DMS79 treated with DMSO at 0.1 percent for 48 hours (cell line): ENCODE measurements around the gene KTI12.
"Not testable (repeated sequence)": the region's sequence is repeated elsewhere in the genome, so short reads cannot be mapped to it uniquely, and the experiment has no call there.

Source experiments
- DNase-seq: peaks from one replicate; lab custom pipeline; 2025; lab: John Stamatoyannopoulos, UW

KTI12 gene

DNA sequence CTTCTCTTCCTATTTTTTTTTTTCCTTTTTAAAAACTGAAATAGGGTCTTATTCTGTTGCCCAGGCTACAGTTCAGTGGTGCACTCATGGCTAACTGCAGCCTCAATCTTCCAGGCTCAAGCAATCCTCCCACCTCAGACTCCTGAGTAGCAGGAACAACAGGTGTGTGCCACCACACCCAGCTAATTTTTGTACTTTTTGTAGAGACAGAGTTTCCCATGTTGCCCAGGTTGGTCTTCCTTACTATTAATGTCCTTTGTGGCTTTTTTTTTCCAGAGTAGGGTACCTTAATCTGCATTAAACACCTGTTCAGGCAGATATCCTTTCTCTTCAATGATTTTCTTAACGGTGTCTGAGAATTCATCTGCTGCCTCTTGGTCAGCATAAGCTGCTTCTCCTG, 4.3 kb upstream of the KTI12 start:
- no peak for DNase-seq

DNA sequence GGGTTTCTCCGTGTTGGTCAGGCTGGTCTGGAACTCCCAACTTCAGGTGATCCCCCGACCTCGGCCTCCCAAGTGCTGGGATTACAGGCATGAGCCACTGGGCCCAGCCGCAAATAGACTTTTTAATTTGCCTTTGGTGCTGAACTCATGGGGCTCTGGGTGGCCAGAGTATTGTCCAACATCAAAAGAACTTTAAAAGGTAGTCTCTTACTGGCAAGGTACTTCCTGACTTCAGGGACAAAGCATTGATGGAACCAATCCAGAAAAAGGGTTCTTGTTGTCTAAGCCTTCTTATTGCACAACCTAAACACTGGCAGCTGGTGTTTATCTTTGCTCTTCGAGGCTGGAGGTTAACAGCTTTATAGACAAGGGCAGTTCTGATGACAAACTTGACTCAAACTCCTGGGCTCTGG, 3.8 kb upstream of the KTI12 start:
- DNase-seq, result no peak

DNA sequence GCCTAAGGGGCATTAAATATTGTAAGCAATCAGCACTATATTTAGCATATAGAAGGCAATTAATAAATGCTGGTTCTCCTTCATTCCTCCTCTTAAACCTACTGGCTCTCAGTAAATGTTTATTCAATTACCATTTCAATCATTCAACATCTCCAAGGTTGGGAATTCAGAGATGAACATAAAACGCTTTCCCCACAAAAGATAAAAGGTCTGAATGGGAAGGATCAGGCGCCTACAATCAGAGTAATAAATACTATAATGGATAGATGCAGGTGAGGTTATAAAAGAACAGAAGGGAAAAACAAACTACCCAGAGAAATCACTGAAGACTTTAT, 407 bp upstream of the KTI12 start:
- DNase-seq, result no peak

DNA sequence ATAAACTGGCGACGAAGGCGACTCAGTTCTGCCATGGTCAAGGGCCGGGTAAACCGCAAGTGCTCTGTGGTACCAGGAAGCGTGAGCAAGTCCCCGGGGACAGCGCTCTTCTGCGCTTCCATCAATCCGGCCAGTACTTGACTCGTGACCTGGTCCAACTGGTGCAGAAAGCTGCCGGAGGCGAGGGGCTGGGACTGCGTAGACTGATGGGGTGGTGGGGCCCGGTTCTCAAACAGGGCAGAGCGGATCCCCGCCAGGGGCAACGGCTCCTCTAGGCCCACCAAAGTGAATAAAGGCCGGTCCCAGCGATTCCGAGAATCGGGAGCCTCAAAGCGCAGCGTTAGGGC, 852 bp downstream of the KTI12 start:
- DNase-seq, result peak; percentile 65

DNA sequence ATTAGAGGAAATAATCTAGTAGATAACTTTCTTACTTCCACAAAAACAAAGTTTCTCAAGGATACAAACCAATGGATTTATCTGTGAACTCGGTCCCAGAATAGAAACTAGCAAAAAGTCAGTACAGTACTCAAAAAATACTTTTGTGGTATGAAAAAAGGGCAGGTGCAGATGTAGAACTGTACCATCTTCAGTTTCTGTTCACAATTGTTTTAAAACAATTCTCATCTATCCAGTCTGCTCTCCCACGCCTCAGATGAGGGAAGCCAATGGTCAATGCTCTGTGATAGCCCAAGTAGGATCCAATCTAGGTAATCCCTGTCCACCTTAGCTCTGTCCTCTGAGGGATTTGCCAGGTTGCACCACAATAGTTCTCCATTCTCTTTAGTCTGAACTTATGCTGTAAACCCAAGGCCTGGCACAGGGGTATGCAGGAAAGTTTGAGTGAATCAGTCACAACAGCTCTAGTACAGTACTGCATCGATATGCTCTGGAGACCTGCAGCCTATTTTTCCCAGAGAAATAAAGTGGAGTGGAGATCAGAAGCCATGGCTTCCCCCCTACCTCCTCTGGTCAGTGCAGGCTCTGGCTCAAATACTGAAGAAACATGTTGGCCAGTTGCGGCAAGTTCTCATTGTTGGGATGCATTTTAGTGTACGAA, 1.4 kb downstream of the KTI12 start:
- peak; percentile 65 for DNase-seq

DNA sequence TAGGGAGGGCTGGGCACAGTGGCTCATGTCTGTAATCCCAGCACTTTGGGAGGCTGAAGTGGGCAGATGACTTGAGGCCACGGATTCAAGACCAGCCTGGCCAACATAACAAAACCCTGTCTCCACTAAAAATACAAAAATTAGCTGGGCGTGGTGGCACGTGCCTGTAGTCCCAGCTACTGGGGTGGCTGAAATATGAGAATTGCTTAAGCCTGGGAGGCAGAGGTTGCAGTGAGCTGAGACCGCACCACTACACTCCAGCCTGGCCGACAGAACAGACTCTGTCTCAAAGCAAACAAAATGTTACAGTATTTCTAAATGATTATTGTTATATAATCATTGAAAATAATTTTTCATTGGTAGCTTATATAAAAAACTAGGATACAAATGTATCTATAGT, 4.8 kb downstream of the KTI12 start:
- DNase-seq, result not testable (repeated sequence)

DNA sequence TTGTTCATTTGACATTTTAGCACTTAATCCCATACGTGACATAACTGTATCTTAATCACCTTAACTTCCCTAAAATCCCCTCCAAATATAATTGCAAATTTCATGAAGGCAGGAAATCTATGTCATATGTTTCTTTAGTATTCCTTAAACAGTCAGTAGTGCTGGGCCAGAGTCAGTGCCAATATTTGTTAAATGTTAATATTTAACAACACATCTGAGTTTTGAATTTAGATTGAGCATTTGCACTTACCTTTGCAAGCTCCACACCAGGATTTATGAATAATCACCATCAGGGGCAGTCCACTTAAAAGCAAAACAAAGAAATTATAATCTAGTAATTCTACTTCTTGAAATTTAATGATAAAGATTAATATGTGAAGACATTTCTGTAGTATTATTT, 5.3 kb downstream of the KTI12 start:
- no peak for DNase-seq

DNA sequence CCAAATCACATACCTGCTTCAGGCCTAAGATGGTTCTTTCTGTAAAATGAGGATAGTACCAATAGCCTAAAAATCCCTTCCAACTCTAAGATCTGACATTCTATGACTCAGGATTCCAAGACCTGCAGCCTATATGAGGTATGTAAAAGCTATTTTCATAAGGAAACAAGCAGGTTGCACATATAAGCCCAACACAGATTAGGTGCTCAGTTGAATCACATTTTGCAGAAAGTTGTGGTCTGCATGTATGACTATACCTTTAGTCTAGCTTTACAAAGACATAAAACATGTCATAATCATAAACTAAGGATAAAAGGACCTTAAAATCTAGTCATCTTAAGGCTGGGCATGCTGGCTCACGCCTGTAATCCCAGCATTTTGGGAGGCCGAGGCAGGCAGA, 7.3 kb downstream of the KTI12 start:
- DNase-seq, result no peak

DNA sequence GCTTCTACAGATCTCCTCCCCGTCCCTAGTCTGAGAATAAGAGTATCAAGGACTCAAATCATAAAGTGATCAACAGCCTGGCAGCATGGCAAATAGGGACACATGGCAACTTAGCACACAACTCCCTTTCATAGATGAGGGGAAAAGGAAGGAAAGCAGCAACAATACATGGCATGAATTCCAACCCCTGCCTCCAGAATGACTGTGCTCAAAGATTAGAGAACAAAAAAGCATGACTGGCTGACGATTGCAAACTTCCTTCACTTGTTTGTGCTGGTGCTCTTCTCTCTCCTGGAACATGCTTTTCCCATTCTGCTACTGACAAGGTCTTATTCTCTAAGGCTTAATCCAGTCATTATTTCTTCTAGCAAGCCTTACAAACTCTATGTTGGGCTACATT, 11.5 kb downstream of the KTI12 start:
- no peak for DNase-seq

DNA sequence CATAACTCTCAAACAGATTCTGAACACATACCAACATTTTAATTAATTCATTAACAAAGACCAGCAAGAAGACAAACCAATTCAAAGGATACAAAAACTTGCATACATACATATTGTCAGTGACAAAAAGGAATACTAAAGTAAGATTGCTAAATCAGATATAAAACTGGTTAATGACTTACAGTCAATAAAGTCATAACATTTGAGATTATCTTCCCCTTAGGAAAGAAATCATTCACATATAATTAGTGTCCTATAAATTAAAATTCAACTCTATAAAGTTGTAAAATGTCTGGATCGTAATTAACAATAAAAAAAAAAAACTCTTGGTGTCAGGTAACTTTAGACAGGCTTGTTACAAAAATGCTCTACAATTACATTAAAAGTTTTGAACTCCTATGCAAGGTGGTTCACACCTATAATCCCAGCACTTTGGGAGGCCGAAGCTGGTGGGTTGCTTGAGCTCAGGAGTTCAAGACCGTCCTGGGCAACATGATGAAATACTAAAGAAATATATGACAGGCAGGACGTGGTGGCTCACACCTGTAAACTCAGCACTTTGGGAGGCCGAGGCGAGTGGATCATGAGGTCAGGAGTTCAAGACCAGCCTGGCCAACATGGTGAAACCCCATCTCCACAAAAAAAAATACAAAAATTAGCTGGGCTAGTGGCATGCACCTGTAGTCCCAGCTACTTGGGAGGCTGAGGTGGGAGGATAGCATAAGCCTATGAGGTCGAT, 25.4 kb downstream of the KTI12 start:
- DNase-seq, result no peak

DNA sequence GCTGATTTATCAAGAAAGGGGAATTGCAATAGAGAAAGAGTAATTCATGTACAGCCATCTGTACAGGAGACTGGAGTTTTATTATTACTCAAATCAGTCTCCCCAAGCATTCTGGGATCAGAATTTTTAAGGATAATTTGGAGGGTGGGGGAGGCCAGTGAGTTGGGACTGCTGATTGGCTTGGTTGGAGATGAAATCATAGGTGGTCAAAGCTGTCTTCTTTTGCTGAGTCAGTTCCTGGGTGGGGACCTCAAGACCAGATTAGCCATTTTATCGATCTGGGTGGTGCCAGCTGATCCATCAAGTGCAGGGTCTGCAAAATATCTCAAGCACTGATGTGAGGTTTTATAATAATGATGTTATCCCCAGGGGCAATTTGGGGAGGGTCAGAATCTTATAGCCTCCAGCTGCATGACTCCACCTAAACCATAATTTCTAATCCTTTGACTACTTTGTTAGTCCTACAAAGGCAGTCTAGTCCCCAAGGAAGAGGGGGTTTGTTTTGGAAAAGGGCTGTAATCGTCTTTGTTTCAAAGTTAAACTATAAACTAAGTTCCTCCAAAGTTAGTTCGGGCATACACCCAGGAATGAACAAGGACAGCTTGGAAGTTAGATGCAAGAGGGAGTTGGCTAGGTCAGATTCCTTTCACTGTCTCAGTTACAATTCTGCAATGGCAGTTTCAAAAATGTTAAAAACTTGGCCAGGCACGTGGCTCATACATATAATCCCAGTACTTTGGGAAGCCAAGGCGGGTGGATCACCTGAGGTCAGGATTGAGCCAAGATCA, 26.2 kb downstream of the KTI12 start:
- no peak for DNase-seq

DNA sequence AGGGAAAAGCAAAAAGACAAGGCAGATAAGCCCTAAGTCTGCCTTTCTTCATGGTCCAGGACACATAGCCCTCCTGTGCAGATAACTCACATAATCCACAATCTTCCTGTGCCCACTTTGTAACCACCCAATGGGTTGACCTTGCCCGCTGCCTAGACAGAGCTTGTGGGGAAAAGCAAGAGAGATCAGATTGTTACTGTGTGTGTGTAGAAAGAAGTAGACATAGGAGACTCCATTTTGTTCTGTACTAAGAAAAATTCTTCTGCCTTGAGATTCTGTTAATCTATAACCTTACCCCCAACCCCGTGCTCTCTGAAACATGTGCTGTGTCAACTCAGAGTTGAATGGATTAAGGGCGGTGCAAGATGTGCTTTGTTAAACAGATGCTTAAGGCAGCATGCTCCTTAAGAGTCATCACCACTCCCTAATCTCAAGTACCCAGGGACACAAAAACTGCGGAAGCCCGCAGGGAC, 27.5 kb downstream of the KTI12 start:
- DNase-seq, result not testable (repeated sequence)

DNA sequence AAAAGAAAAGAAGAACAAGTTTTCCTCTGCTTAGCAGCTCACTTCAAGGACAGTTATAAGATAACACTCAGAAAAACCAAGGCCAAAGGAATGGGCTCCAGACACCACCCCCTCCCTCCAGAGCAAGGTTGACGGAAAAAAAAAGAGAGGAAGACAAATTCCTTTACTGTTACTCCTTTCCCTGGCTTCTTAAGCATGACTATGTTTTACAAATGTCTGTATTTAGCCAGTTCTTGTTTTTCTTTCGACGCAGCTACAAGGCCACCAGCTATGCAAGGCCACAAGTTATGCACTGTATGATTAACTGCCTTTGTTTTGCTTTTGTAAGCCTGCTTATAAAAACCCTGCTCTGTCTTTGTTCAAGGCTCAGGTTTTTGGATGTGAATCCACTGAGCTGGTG, 28.1 kb downstream of the KTI12 start:
- DNase-seq, result not testable (repeated sequence)

DNA sequence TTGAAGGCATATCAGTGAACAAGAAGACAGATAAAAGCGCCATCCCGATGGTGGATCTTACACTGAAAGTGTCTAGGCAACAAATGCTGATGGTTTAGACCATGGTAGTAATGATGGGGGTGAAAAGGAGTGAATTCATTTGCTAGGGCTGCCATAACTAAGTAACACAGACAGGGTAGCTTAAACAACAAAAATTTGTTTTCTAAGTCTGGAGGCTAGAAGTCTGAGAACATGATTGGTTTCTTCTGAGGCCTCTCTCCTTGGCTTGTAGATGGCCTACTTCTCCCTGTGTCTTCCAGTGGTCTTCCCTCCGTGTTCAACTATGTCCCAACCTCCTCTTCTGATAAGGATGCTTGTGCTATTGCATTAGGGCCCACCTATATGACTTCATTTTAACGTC, 29.7 kb downstream of the KTI12 start:
- DNase-seq, result no peak

DNA sequence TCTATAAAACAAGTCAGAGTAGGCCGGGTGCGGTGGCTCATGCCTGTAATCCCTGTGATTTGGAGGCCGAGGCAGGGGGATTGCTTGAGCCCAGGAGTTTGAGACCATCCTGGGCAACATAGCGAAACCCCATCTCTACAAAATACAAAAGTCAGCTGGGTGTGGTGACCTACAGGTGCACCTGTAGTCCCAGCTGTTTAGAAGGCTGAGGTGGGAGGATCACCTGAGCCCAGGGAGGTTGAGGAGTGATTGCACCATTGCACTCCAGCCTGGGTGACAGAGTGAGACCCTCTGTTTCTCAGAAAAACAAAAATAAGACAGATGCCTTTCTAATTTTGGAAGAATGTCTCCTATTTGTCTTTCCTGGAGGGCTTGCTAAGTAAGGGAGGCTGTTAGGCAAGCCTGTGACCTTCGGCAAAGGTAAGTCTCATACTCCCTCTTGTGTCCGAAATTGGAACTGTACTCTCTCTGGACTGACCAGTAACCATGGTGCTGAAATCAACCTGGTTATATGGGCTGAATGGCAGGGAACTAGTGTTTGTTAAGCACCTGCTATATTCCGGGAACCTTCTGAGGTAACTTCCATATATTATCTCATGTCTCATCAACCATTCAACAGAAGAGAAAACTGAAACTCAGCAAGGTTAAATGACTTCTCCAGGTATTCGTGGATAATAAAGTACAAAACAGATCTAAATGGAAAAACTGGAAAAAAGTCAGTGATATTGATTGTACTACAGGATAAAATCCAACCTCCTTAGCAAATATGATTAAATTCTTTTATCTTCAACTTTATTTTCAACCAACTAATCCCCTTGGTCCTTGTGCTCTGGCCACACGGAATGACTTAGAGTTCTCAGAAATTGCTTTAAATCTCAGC, 31.3 kb downstream of the KTI12 start:
- peak; percentile 88 for DNase-seq

DNA sequence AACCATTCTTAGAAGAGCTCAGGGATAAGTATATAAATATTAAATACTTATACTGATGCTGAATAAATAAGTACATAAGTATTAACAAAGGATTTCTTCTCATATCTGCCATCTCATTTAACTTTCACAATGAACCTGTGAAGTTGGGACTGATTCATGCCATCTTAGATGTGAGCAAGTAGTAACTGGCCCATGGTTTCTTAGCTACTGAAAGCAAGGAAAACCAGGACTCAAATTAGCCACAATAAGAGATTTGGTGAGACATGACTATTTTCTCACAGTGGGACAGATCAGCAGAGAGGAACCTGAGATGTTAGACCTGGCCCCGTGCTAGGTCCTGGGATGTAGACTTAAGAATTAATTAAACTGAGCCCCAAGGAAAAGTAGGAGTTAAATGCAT, 34.9 kb downstream of the KTI12 start:
- DNase-seq, result no peak

DNA sequence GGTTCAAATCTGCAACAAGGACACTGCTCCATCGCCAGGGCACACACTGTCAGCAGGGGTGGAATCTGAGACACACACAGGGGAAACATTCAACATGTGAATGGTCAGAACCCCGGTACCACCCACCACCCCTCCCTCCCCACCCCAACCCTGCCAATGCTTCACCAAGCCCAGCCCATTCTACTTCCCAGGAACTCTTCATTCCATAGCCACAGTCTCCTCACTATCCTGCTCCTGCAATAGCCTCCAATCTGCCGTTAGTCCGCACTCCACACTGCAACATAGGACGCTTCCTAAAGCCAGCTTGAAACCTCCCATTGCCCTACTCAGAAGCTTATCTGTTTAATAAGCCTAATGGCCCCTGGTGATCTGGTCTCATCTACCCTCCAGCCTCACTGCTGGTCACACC, 35.6 kb downstream of the KTI12 start:
- DNase-seq, result no peak

DNA sequence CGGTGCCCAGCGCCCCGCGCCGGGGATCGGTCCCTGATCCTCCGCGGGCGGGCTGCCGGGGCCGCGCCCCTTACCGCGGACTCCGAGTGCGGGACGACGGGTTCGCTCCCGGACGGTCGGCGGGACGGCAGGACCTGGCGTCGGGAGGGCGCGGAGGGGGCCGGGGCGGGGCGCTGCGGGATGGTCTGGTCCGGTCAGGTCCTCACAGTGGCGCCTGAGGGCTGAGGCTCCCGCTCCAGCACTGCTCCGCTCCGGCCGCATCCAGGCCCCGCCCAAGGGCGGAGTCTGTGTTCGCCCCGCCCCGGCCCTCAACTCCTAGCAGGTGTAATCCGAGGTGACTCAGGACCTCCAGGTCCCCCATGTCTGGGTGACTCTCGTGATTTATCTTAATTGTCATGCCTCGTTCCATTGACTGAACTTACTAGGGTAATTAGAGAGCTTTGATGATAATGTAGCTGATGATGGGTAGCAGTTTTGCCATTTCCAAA, 43.1 kb downstream of the KTI12 start, which contains the start of gene RAB3B:
RAB3B (minus strand) TSS at position 223 of the 488 bp plus-strand sequence. CDS start 13,583 bp downstream, outside the sequence.
- peak; percentile 79 for DNase-seq

DNA sequence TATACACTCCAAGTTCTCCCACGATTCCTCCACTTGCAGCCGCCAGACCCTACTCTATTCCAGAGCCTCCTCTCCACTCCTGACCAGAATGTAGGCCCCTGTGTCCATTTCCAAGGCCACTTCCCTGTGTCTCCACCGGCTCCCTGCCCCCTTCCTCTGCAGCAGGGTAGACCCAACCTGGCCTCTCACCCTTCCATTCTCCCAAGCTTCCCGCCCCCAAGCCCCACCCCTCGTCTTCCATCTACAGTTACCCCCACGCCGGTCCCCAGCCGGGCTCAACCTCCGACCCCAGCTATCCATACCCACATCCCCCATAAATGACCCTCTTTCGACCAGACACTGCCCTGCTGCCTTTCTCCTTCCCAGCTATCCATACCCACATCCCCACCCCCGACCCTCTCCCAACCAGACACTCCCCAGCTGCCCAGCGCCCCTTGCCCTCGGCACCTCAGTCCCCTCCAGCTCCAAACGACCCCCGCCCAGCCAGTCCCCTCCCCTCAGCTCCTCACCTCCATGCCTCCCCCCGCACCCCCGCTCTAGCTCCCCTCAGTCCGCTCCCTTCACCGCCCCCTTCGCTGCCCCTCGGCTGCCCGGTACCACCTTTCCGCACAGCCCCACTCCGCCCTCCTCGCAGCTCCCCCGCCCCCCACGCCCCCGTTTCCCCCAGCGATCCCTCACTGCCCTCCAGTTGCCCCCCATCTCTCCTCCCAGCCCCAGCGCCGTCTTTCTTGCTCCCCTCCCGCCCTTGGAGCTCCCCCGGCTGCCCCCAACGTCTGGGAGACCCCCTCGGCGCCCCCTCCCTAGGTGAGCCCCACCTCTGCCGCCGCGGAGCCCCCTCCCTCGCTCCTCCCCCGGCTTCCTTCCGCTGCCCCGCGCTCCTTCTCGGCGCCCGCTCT, 43.8 kb downstream of the KTI12 start:
- DNase-seq, result no peak

DNA sequence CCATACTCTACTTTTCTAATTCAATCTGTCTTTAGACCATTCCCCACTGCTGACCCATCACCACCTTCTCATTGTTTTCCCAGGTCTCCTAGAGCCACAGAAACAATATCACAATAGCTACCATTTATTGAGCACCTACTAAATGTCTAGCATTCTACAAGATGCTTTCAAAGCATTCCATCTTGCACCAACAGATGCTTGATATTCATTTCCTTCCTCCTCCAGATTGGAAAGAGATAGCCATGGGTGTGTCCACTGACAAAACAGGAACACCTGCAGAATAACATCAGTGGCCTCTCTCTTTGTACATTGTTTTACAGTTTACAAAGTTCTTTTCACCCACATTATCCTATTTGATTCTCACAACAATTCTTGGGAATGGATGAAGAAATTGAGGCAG, 45.4 kb downstream of the KTI12 start:
- DNase-seq, result no peak

DNA sequence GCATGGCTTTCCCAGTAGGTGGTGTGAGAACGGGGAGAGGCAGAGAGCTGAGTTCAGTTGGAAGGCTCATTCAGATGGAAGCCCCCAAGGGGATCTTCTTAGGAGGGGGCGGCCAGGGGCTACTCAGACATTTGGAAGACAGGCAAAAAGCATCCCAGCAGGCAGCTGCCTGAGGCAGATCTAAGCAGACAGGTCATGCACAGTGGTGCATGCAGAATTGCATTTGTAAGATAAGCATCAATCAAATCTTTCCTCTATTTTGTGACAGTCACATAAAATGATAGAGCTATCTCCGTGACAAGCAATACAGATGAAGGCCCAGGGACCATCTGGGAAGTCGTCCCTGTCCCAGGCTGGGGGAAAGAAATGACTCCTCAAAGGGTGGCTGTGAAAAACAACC, 46.9 kb downstream of the KTI12 start:
- DNase-seq, result no peak
